ENCODE results near the gene DTX1.

Gene DTX1

DNA sequence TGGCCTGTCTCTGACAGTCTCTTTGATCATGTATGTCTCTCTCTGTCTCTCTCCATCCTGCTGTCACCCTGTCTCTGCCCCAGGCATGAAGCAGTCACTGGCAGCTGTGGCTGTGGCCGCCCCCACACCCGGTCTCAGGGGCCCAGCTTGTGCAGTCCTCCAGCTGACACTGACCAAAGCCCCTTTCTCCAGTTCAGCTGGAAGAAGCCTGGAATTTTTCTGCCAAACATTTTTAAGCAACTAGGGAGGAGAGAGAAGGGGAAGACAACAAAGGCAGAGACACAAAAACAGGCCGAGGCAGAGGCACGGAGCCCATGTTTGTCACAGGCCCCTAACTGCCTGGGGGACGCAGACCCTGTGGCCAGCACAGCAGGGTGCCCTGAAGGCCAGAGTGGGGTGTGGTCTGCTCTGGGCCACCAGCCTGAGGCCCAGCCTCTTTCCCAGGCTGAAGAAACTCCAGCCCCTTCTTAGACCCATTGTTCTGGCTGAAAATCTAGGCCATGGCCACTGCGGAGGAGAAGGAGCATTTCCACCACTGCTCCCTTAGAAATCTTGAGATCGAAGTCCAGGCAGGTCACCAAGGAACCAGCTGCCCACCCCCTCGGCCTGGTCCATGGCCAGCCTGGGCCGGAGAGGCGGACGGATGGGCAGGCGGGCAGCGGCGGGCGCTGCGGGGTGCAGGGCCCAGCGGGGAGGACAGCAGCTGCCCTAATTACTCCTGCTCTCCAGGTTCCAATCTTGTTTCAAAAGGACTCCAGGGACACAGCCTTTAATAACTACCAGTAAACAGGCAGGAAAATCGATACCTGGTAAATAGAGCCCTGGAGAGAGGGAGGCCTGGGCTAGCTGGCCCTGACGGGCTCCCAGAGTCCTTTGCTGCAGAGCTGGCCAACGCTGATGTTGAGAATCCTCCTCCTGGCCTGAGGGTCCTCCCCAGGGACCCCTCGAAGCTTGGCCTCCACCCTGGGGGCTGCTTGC is 14.9 kb downstream of the DTX1 start:
- no peak for DNase-seq

- DNase-seq, result no peak
These were observed 15.6 kb downstream of the DTX1 start for GRCh38 chr12:113072136-113072535.

GRCh38 chr12:113073586-113073985 is 17.1 kb downstream of the DTX1 start:
- no peak for DNase-seq

DNA sequence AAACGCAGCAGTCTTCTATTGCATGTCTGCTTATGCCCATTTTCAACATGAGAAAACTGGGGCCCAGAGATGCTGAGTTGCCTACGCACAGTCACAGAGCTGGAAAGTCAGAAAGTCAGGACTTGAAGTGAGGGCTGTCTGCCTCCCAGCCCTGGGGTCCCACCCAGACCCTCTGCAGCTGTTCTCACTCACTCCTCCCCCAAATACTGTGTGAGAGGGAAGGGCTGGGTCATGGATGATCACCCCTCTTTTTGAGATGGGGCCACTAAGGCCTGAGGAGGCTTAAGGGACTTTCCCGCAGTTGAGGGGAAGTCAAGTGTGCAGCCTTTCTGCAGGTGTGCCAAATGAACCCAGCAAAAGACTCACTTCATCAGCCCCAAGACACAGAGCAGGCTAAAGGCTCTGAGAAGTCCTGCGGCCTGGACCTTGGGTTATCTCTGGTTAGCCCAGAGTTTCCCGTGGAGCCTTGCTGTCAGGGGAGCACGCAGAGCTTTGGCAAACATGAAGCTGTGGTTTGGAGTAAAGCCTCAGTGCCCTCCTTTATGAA is 18.7 kb downstream of the DTX1 start:
- DNase-seq, result no peak

DNA sequence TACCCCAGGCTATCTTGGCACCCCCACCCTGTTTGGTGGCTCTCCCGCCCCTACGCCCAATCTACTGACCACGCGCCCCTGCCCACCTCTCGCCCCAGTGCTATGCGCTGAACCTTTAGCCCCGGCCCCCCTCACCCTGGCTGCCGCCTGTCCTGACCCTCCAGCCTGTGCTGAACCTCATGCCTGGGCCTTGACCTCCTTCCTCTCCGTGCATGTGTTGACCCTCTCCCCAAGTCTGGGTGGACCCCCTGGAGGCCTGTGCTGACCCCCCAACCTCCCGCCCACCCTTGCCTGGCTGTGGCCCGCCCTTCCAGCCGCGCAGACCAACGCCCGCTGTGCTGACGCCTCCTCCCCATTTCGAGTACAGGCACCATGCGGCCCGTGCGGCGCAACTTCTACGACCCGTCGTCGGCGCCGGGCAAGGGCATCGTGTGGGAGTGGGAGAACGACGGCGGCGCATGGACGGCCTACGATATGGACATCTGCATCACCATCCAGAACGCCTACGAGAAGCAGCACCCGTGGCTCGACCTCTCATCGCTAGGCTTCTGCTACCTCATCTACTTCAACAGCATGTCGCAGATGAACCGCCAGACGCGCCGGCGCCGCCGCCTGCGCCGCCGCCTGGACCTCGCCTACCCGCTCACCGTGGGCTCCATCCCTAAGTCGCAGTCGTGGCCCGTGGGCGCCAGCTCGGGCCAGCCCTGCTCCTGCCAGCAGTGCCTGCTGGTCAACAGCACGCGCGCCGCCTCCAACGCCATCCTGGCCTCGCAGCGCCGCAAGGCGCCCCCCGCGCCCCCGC is 20.7 kb downstream of the DTX1 start:
- no peak for DNase-seq

- no peak for DNase-seq
These were observed 21.3 kb downstream of the DTX1 start for GRCh38 chr12:113077859-113078255.

DNA sequence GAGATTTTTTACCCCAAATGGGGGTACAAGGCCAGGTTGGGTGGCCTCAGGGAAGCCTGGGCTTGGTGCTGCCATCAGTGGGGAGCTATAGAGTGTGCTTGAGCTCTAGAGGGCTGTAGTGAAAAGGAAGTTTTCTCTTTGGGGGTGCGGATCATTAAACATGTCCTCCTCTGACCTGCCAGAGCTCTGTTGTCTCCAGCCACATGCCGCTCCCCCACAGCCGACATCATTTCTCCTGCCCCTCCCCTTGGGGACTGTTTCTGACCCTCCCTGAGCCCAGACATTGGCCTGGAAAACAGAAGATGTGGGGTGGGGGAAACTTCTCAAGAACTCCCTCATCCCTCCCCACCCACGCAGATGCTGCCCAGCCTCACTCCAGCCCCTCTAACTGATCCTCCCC is 25.3 kb downstream of the DTX1 start:
- no peak for DNase-seq

DNA sequence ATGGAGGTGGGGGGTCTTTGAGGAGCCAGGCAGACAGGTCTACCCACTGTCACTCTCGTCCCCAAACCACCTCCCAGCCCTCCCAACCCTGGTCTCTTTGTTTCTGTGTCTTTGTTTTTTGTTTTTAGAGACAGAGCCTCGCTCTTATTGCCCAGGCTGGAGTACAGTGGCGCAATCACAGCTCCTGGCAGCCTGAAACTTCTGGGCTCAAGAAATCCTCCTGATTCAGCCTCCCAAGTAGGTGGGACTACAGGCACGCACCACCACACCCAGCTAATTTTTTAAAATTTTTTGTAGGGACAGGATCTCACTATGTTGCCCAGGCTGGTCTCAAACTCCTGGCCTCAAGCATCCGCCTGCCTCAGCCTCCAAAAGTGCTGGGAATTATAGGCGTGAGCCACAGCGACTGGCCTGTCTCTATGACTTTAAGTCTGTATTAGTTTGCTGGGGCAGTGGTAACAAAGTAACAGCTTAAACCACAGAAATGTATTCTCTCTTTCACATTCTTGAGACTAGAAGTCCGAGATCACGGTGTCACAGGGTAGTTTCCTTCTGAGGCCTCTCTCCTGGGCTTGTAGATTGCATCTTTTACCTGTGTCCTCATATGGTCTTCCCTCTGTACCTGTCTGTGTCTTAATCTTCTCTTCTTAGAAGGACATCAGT is 26.1 kb downstream of the DTX1 start:
- DNase-seq, result no peak

DNA sequence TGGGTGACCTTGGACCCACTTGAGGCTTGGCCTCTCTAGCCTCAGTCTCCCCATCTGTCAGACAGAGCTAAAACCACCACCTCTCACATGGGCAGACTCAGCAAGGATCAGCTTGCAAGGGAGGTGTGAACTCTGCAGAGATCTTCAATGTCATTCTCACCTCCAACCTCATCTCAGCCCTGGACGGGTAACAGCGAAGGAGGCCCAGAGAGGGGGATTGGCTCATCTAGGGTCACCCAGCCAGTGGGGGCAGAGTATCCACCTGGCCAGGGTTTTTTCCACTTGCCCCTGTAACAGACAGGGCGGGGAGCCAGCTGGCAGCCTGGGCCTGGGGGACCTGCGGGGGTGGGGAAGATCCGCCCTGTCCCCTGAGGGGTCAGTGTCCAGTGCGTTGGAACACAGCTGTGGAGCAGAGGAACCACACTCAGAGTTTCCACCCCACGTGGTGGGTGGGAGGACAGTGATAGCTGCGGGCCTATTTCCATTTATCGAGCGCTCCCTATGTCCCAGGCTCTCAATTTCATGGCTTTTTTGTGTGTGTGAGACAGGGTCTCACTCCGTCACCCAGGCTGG is 27.4 kb downstream of the DTX1 start:
- no peak for DNase-seq

DNA sequence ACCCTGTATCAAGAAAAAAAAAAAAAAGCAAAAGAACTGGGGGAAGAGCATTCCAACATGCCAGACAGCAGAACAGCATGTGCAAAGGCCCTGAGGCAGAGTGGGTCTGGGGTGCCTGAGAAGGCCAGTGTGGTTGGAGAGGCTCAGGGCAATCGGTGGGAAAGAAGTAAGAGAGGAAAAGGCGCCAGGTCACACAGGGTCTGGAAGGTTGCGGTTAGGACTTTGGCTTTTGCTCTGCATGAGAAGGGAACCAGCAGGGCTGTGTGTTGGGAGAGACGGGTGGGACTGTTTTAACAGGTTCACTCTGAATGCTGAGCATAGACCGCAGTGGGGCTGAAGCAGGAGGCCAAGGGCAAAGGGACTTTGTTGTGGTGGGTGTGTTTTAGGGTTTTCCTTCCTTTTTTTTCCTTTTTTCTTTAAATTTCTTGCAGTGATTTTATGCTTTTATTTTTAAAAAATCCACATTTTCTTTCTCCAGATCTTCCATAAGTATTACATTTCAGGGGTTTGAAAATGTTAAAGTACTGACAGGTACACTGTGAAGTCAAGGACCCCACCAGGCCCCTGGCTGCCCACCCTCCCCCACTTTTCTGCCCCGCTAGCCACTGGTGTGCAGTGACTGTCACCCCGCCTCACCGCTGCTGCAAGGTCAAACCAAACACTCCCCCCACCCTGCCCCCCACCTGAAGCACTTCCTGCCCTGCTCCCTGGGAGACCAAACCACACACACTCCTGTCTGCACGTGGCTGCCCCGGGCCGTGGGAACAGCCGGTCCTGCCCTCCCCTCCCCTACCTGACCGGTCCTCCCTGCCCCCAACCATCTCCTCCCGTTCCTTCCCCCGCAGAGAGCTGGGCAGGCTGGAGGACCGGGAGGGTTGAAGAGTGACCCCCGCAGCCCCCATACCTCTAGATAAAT is 30.0 kb downstream of the DTX1 start:
- peak in 5 of 6 experiments; percentile 8 to 34 (median 25) for DNase-seq

GRCh38 chr12:113087193-113087592 is 30.7 kb downstream of the DTX1 start:
- DNase-seq, result peak in 1 of 6 experiments; percentile 19

DNA sequence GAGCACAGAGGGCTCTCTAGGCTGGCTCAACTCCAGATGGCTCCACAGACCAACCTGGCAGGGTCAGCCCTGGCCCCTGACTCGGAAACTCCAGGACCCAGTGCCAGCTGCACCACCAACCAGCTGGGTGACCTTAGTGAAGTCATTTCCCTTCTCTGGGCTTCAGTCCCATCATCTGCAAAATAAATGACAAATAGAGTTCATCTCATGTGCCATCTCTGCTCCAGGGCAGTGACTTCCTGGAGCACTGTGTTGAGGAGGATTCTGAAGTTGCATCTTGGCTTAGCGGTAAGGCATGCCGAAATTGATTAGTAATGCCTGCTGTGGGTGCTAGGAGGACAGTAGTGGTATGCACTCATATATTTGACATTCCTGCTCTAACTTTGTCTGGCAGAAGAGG is 31.5 kb downstream of the DTX1 start:
- DNase-seq, result no peak

GRCh38 chr12:113088971-113089756 is 32.6 kb downstream of the DTX1 start:
- peak in 4 of 6 experiments; percentile 15 to 28 (median 20) for DNase-seq

DNA sequence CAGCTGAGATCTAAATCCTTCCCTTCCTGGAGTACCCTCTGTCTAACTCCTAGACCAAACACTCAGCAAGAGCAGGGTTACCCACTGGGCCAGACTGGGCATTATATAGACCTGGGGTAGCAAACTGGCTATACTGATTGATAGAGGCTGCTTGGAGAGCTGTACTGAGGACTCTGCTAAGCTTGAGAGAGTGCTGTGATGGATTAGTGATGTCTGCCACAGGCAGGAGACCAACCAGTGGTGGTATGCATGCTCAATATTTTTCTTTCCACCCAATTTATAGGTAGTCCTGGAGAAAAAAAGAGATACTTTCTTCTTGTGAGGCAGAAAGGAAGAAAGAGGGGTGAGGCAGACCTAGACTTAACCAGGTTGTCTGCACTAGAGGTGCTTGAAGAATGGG is 33.3 kb downstream of the DTX1 start:
- DNase-seq, result no peak

GRCh38 chr12:113090740-113091139 is 34.2 kb downstream of the DTX1 start:
- no peak for DNase-seq

DNA sequence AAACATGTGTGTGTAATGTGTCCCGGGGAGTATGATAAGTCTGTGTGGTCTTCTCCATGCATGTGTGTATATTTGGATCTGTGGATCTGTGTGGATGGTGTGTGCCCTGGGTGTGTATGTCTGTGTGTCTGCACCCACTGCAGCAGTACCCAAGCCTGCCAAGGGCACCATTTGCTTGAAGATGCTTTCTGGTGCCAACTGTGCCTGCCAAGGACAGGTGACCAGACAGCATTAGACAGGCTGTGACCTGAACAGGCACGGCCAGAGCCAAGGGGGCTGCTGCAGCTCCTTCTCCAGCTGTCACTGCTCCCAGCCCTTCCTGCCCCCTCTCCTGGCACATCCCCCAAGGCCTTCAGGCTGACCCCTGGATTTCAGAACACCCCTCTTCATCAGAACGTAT is 35.0 kb downstream of the DTX1 start:
- DNase-seq, result no peak

GRCh38 chr12:113092607-113093408 is 36.3 kb downstream of the DTX1 start:
- peak in 1 of 6 experiments; percentile 8 for DNase-seq

GRCh38 chr12:113093409-113094101 is 37.0 kb downstream of the DTX1 start:
- DNase-seq, result no peak

GRCh38 chr12:113094738-113095137 is 38.2 kb downstream of the DTX1 start:
- no peak for DNase-seq
